Endothelial cell of umbilical vein (primary cell): ENCODE measurements around the gene EYS. TPM values are rescaled to one million over a fixed set of nuclear protein-coding genes. Genes with fewer than 3 reads are reported as not detected.

Experiments
- BruUV-seq: library from RNA; stranded (reverse); fragments of 400-500 nt; replicated peaks from 2 replicates; lab custom pipeline; 2021; lab: Mats Ljungman, UMichigan
- CTCF ChIA-PET: fragments of 300-600, 350-600 bp; sonication (Branson Sonifier 250); formaldehyde crosslinking; loops from one replicate; lab custom pipeline; 2021; ENCODE audit warnings: antibody characterized with exemption, inconsistent platforms; lab: Charles Lee
- POLR2A ChIA-PET: fragments of 300-600, 350-600 bp; sonication (Branson Sonifier 250); formaldehyde crosslinking; loops from one replicate; lab custom pipeline; 2021; ENCODE audit warnings: antibody characterized with exemption, inconsistent platforms; lab: Charles Lee
- DNase-seq: peaks from one replicate; pipeline ENCODE4 v3.0.0-alpha.2; 2011; ENCODE audit warnings: low read depth, low spot score
- FAIRE-seq: peaks from 2 replicates; lab custom pipeline; 2011; peaks lifted over from hg19 to GRCh38; lab: Jason Lieb, UNC
- H2AFZ ChIP-seq: 2 replicates; pipeline ENCODE4 v1.6.0; 2012; ENCODE audit warnings: low read depth, low read length, control low read depth, inconsistent platforms
- H3K27ac ChIP-seq: 2 replicates; pipeline ENCODE4 v1.5.1; 2011; ENCODE audit warnings: low read depth, mild to moderate bottlenecking, control low read depth, low read length, moderate library complexity; ENCODE audit not compliant: insufficient read depth
- H3K27me3 ChIP-seq, 2 experiments: 2 replicates each; pipeline versions ENCODE4 v1.6.0 to v1.6.1; 2011; ENCODE audit warnings: low read length in 2 of 2, mixed read lengths in 1 of 2; ENCODE audit not compliant: control insufficient read depth in 2 of 2, insufficient read depth in 2 of 2
- H3K36me3 ChIP-seq, 2 experiments: 2 replicates in 1 of 2; 3 replicates in 1 of 2; pipeline ENCODE4 v1.5.1; 2011; ENCODE audit warnings: low read length in 2 of 2, mild to moderate bottlenecking in 1 of 2, moderate library complexity in 1 of 2; ENCODE audit not compliant: control insufficient read depth in 2 of 2, insufficient read depth in 2 of 2; ENCODE audit errors: extremely low read depth in 1 of 2
- H3K4me1 ChIP-seq: 3 replicates; pipeline ENCODE4 v1.5.1; 2011; ENCODE audit warnings: mild to moderate bottlenecking, low read length; ENCODE audit not compliant: control insufficient read depth, insufficient read depth; ENCODE audit errors: extremely low read depth
- H3K4me2 ChIP-seq: 2 replicates; pipeline ENCODE4 v1.6.1; 2011; ENCODE audit warnings: low read length, control low read depth, mixed read lengths; ENCODE audit not compliant: insufficient read depth
- H3K4me3 ChIP-seq, 3 experiments: fragments of 200-600 bp in 1 of 3; sonication (generic), shearing (Covaris generic) in 1 of 3; replicated peaks in 1 of 3; 2 replicates each; pipeline ENCODE4 v1.5.1; 2011 to 2016; ENCODE audit warnings: control low read depth in 3 of 3, low read length in 3 of 3, mild to moderate bottlenecking in 2 of 3, inconsistent platforms in 1 of 3, low read depth in 1 of 3, moderate library complexity in 1 of 3; ENCODE audit not compliant: insufficient read depth in 1 of 3
- H3K79me2 ChIP-seq: 2 replicates; pipeline ENCODE4 v1.6.0; 2012; ENCODE audit warnings: low read length, inconsistent platforms; ENCODE audit not compliant: control insufficient read depth, insufficient read depth
- H3K9ac ChIP-seq: replicated peaks from 2 replicates; pipeline ENCODE3; 2011; ENCODE audit warnings: low read length, control low read depth; ENCODE audit not compliant: insufficient read depth; ENCODE audit errors: extremely low read depth
- H3K9me1 ChIP-seq: replicated peaks from 3 replicates; pipeline ENCODE4 v1.6.0; 2011; ENCODE audit warnings: mild to moderate bottlenecking, low read length; ENCODE audit not compliant: control insufficient read depth, insufficient read depth; ENCODE audit errors: extremely low read depth
- H3K9me3 ChIP-seq: replicated peaks from 2 replicates; pipeline ENCODE4 v1.5.1; 2012; ENCODE audit warnings: low read length, inconsistent platforms; ENCODE audit not compliant: control insufficient read depth, insufficient read depth
- H4K20me1 ChIP-seq: replicated peaks from 2 replicates; pipeline ENCODE3; 2011; ENCODE audit warnings: mild to moderate bottlenecking, low read length; ENCODE audit not compliant: control insufficient read depth, insufficient read depth; ENCODE audit errors: extremely low read depth
- CTCF ChIP-seq, 2 donors: IDR thresholded peaks; 1 replicate in 1 of 2; 2 replicates in 1 of 2; pipeline ENCODE4 v1.5.1; 2011; ENCODE audit warnings: low read length in 2 of 2, mild to moderate bottlenecking in 2 of 2, moderate library complexity in 2 of 2, control low read depth in 1 of 2, inconsistent platforms in 1 of 2, low read depth in 1 of 2; ENCODE audit not compliant: insufficient read depth in 1 of 2; ENCODE audit errors: extremely low read depth in 1 of 2
- EZH2 ChIP-seq: IDR thresholded peaks from 2 replicates; pipeline ENCODE4 v1.6.1; 2012; ENCODE audit warnings: borderline replicate concordance, low read depth, mild to moderate bottlenecking, moderate library complexity, low read length, inconsistent platforms; ENCODE audit not compliant: severe bottlenecking
- FOS ChIP-seq: IDR thresholded peaks from 2 replicates; pipeline ENCODE4 v1.6.1; 2011; ENCODE audit warnings: mild to moderate bottlenecking, low read length, moderate library complexity, borderline replicate concordance; ENCODE audit not compliant: insufficient read depth
- GATA2 ChIP-seq: IDR thresholded peaks from 2 replicates; pipeline ENCODE4 v1.7.0; 2011; ENCODE audit warnings: low read depth, mild to moderate bottlenecking, moderate library complexity, mixed read lengths, low read length; ENCODE audit not compliant: insufficient read length, insufficient read depth
- JUN ChIP-seq: IDR thresholded peaks from 2 replicates; pipeline ENCODE4 v1.6.1; 2011; ENCODE audit warnings: borderline replicate concordance, low read depth; ENCODE audit not compliant: insufficient read length, insufficient read depth
- MAX ChIP-seq: IDR thresholded peaks from 2 replicates; pipeline ENCODE4 v1.6.1; 2011; ENCODE audit not compliant: insufficient read depth, insufficient read length
- MYC ChIP-seq: IDR thresholded peaks from one replicate; pipeline ENCODE4 v1.6.1; 2011; ENCODE audit warnings: mild to moderate bottlenecking, low read depth, low read length
- POLR2A ChIP-seq: IDR thresholded peaks from 2 replicates; pipeline ENCODE4 v1.6.1; 2012; ENCODE audit warnings: low read depth, mild to moderate bottlenecking, control low read depth, low read length
- POLR2AphosphoS5 ChIP-seq: IDR thresholded peaks from 2 replicates; pipeline ENCODE4 v1.6.1; 2012; ENCODE audit warnings: low read depth, mild to moderate bottlenecking, control low read depth, low read length, moderate library complexity; ENCODE audit not compliant: insufficient read depth
- dilution Hi-C: fragments of 300-500 bp; cut with MboI; formaldehyde crosslinking; loops from one replicate; pipeline ENCODE4 v1.15.0; 2019; ENCODE audit warnings: low sequenced_read_pairs; ENCODE audit not compliant: extremely low pct_ligation_motif_present
- intact Hi-C: fragments of 100-400 bp; cut with micrococcal nuclease; formaldehyde crosslinking; loops from one replicate; pipeline ENCODE4 v1.10.0; 2022
- polyA plus RNA-seq, 4 experiments: library from polyadenylated mRNA; depleted of rRNA in 3 of 4; stranded (reverse) in 3 of 4; unstranded in 1 of 4; fragments of >200 nt; gene quantifications; 2 replicates each; pipeline versions ENCODE4 v1.2.1 to v1.2.3, GENCODE V29; 2011 to 2012; ENCODE audit warnings: missing spikeins in 1 of 4
- total RNA-seq: library from RNA; stranded (reverse); gene quantifications from 2 replicates; pipeline ENCODE4 v1.2.3, GENCODE V29; 2021

Gene EYS
- total and polyA plus RNA-seq, 2 donors (not counting 3 experiments of a cell fraction or from before 2014, with no cell fraction given) = 0.01 to 0.27 TPM

GRCh38 chr6:64227863-64228262, 1479.2 kb downstream of the EYS start:
- Histone ChIP-seq H3K36me3 (no peaks in the 10 kb centered on the region), H3K4me2 (no peak overlapping the region), H3K9ac (no peak overlapping the region), H3K9me3 (no peaks in the 10 kb centered on the region), H3K79me2 (no peaks in the 10 kb centered on the region), H2AFZ (no peak overlapping the region), H3K4me3 (no peak overlapping the region), H3K9me1 (no peaks in the 10 kb centered on the region), H4K20me1 (no peaks in the 10 kb centered on the region), H3K27me3 (no peaks in the 10 kb centered on the region), H3K27ac (no peak overlapping the region), H3K4me1 (no peaks in the 10 kb centered on the region)
- ChIA-PET CTCF (no interaction called here), POLR2A (no interaction called here)
- dilution Hi-C loops = no loop called here
- no peak for FAIRE-seq
- intact Hi-C loops = no loop called here
- BruUV-seq = no TSS peak
- no peak for DNase-seq
- TF ChIP-seq EZH2 = no peak
- TF ChIP-seq MYC = no peak
- no peak for TF ChIP-seq POLR2AphosphoS5
- TF ChIP-seq POLR2A = no peak
- TF ChIP-seq MAX = no peak
- TF ChIP-seq GATA2 = no peak
- TF ChIP-seq CTCF (IDR thresholded peaks at IDR 0.05; ENCODE audit: extremely low read depth in 1 of 2, insufficient read depth in 1 of 2, low read depth in 1 of 2, low read length in 2 of 2) = no peak
- no peak for TF ChIP-seq FOS
- no peak for TF ChIP-seq JUN
